ENCODE measurements around the gene PEMT. TPM values are rescaled to one million over a fixed set of nuclear protein-coding genes. Genes with fewer than 3 reads are reported as not detected.

Gene PEMT
- total and polyA plus RNA-seq, 9 of the 15 experiments (the other 6 are each of a cell fraction or from before 2014, with no cell fraction given), result 1.4 to 36.4 (median 13.6) TPM

- TF ChIP-seq ZNF146 (CRISPR knock-in tag; IDR thresholded peaks at IDR 0.05; ENCODE audit: unreplicated experiment), result no peak
- TF ChIP-seq RFX7 (CRISPR knock-in tag; IDR thresholded peaks at IDR 0.05), result no peak
- no peak for TF ChIP-seq TCF7L2 (IDR thresholded peaks at IDR 0.05; ENCODE audit: low read depth, low read length)
- TF ChIP-seq RAD21 (CRISPR knock-in tag; conservative IDR thresholded peaks at IDR 0.05 in 1 of 2, IDR thresholded peaks at IDR 0.05 in 1 of 2), result peak; percentile 14 to 62; a peak in 2 of 4 replicates
- no peak for TF ChIP-seq TEAD4 (IDR thresholded peaks at IDR 0.05; ENCODE audit: low read length)
- no peak for TF ChIP-seq TEAD4 (CRISPR knock-in tag; IDR thresholded peaks at IDR 0.05; ENCODE audit: borderline replicate concordance)
- no peak for TF ChIP-seq TFAM (CRISPR knock-in tag; conservative IDR thresholded peaks at IDR 0.05)
- TF ChIP-seq MAZ (CRISPR knock-in tag; conservative IDR thresholded peaks at IDR 0.05 in 1 of 2, IDR thresholded peaks at IDR 0.05 in 1 of 2), result no peak
- TF ChIP-seq, protein P1, sequence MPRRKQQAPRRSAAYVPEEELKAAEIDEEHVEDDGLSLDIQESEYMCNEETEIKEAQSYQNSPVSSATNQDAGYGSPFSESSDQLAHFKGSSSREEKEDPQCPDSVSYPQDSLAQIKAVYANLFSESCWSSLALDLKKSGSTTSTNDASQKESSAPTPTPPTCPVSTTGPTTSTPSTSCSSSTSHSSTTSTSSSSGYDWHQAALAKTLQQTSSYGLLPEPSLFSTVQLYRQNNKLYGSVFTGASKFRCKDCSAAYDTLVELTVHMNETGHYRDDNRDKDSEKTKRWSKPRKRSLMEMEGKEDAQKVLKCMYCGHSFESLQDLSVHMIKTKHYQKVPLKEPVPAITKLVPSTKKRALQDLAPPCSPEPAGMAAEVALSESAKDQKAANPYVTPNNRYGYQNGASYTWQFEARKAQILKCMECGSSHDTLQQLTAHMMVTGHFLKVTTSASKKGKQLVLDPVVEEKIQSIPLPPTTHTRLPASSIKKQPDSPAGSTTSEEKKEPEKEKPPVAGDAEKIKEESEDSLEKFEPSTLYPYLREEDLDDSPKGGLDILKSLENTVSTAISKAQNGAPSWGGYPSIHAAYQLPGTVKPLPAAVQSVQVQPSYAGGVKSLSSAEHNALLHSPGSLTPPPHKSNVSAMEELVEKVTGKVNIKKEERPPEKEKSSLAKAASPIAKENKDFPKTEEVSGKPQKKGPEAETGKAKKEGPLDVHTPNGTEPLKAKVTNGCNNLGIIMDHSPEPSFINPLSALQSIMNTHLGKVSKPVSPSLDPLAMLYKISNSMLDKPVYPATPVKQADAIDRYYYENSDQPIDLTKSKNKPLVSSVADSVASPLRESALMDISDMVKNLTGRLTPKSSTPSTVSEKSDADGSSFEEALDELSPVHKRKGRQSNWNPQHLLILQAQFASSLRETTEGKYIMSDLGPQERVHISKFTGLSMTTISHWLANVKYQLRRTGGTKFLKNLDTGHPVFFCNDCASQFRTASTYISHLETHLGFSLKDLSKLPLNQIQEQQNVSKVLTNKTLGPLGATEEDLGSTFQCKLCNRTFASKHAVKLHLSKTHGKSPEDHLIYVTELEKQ (CRISPR knock-in tag; IDR thresholded peaks at IDR 0.05), result no peak
- TF ChIP-seq ZNF224 (CRISPR knock-in tag; IDR thresholded peaks at IDR 0.05), result no peak
- TF ChIP-seq BCOR (IDR thresholded peaks at IDR 0.05), result no peak
- no peak for TF ChIP-seq BCL6 (CRISPR knock-in tag; IDR thresholded peaks at IDR 0.05)
- no peak for TF ChIP-seq NEUROD1 (IDR thresholded peaks at IDR 0.05; ENCODE audit: borderline replicate concordance, low read depth, low read length, partially characterized antibody)
- TF ChIP-seq CTBP1 (IDR thresholded peaks at IDR 0.05; ENCODE audit: borderline replicate concordance), result 0 out of 2 replicates have a peak, but pooled peaks have one; percentile 28
- TF ChIP-seq DEAF1 (CRISPR knock-in tag; IDR thresholded peaks at IDR 0.05), result no peak
- no peak for TF ChIP-seq ZNF253 (CRISPR knock-in tag; conservative IDR thresholded peaks at IDR 0.05)
- TF ChIP-seq SRSF9 (IDR thresholded peaks at IDR 0.05; ENCODE audit: borderline replicate concordance, low read depth, low read length), result no peak
- TF ChIP-seq PHF8 (IDR thresholded peaks at IDR 0.05; ENCODE audit: borderline replicate concordance, low read length), result no peak
- TF ChIP-seq NCOR1 (IDR thresholded peaks at IDR 0.05), result no peak
- TF ChIP-seq CTCF (IDR thresholded peaks at IDR 0.05 in 2 of 3, conservative IDR thresholded peaks at IDR 0.05 in 1 of 3; ENCODE audit: insufficient read depth in 2 of 3, low read depth in 1 of 3, low read length in 3 of 3), result peak; percentile 58 to 73 (median 67)
- no peak for TF ChIP-seq POLR2G (IDR thresholded peaks at IDR 0.05; ENCODE audit: low read depth, low read length)
- TF ChIP-seq RCOR1 (IDR thresholded peaks at IDR 0.05; ENCODE audit: borderline replicate concordance in 1 of 2, low read depth in 2 of 2, low read length in 2 of 2), result peak in 1 of 2 experiments; percentile 32; a peak in 1 of 4 replicates
These were observed 22.2 kb upstream of the PEMT start (continued) for GRCh38 chr17:17613708-17614114.

Measured in K562 (cell line).